HEK293 (cell line): Measurements from ENCODE around the gene HOXD10.

Source experiments
- CTCF ChIP-seq: fragments of 450-650 bp; formaldehyde crosslinking; IDR thresholded peaks from 2 replicates; pipeline ENCODE4 v1.5.1; 2016; ENCODE audit warnings: missing biosample characterization, missing genetic modification characterization
- REPIN1 ChIP-seq: fragments of 450-650 bp; formaldehyde crosslinking; IDR thresholded peaks from 2 replicates; pipeline ENCODE4 v1.5.1; 2017; ENCODE audit warnings: missing biosample characterization, missing genetic modification characterization, low read depth
- ZBTB8A ChIP-seq: fragments of 450-650 bp; formaldehyde crosslinking; IDR thresholded peaks from 2 replicates; pipeline ENCODE4 v1.5.1; 2016; ENCODE audit warnings: missing biosample characterization, missing genetic modification characterization
- ZNF175 ChIP-seq: fragments of 450-650 bp; formaldehyde crosslinking; IDR thresholded peaks from 2 replicates; pipeline ENCODE4 v1.5.1; 2016; ENCODE audit warnings: missing biosample characterization, missing genetic modification characterization
- ZNF24 ChIP-seq: fragments of 450-650 bp; formaldehyde crosslinking; IDR thresholded peaks from 2 replicates; pipeline ENCODE4 v1.5.1; 2016; ENCODE audit warnings: missing biosample characterization, missing genetic modification characterization
- TF ChIP-seq, protein P1 (sequence below): sonication (generic); formaldehyde crosslinking; IDR thresholded peaks from 2 replicates; pipeline ENCODE4 v1.8.1; 2022; ENCODE audit warnings: mild to moderate bottlenecking, moderate library complexity, missing genetic modification reagents
- TF ChIP-seq, protein P2 (sequence below): fragments of 450-650 bp; formaldehyde crosslinking; IDR thresholded peaks from 2 replicates; pipeline ENCODE4 v1.5.1; 2016; ENCODE audit warnings: missing biosample characterization, missing genetic modification characterization

DNA sequence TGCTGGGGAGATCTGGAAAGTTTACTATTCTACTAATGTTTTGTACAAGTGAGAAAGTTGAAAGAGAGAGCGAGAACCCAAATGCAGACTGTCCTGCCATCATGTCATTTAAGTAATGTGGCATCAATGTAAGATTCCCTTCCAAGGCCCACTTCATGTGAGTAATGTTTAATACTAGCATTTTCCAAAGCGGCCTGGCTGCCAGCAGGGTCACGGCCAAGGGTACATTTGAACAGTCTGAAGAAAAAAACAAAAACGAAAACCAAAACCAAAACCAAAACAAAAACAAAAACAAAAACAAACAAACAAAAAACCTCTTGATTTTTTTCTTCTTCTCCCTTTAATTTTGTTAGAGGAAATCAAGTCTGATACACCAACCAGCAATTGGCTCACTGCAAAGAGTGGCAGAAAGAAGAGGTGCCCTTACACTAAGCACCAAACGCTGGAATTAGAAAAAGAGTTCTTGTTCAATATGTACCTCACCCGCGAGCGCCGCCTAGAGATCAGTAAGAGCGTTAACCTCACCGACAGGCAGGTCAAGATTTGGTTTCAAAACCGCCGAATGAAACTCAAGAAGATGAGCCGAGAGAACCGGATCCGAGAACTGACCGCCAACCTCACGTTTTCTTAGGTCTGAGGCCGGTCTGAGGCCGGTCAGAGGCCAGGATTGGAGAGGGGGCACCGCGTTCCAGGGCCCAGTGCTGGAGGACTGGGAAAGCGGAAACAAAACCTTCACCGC lies 2.2 kb downstream of the HOXD10 start:
- TF ChIP-seq, protein P1, sequence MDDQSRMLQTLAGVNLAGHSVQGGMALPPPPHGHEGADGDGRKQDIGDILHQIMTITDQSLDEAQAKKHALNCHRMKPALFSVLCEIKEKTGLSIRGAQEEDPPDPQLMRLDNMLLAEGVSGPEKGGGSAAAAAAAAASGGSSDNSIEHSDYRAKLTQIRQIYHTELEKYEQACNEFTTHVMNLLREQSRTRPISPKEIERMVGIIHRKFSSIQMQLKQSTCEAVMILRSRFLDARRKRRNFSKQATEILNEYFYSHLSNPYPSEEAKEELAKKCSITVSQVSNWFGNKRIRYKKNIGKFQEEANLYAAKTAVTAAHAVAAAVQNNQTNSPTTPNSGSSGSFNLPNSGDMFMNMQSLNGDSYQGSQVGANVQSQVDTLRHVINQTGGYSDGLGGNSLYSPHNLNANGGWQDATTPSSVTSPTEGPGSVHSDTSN (CRISPR knock-in tag), result no peak
- no peak for TF ChIP-seq CTCF (tag by site-specific recombination)
- TF ChIP-seq, protein P2, sequence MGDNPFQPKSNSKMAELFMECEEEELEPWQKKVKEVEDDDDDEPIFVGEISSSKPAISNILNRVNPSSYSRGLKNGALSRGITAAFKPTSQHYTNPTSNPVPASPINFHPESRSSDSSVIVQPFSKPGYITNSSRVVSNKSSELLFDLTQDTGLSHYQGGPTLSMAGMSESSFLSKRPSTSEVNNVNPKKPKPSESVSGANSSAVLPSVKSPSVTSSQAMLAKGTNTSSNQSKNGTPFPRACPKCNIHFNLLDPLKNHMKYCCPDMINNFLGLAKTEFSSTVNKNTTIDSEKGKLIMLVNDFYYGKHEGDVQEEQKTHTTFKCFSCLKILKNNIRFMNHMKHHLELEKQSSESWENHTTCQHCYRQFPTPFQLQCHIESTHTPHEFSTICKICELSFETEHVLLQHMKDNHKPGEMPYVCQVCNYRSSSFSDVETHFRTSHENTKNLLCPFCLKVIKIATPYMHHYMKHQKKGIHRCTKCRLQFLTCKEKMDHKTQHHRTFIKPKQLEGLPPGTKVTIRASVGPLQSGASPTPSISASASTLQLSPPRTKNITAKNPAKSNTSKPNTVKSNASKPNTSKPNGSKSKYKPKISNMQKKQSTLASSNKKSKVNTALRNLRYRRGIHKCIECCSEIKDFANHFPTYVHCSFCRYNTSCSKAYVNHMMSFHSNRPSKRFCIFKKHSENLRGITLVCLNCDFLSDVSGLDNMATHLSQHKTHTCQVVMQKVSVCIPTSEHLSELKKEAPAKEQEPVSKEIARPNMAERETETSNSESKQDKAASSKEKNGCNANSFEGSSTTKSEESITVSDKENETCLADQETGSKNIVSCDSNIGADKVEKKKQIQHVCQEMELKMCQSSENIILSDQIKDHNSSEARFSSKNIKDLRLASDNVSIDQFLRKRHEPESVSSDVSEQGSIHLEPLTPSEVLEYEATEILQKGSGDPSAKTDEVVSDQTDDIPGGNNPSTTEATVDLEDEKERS (tag by site-specific recombination), result no peak
- no peak for TF ChIP-seq ZNF175 (tag by site-specific recombination)
- TF ChIP-seq ZNF24 (tag by site-specific recombination), result no peak
- no peak for TF ChIP-seq ZBTB8A (tag by site-specific recombination)
- TF ChIP-seq REPIN1, result no peak
